SU-DHL-6 (cell line): ENCODE measurements around the gene PXYLP1.

ENCODE experiments used
- H2AFZ ChIP-seq: fragments of 200-600 bp; sonication (generic); 2 replicates; pipeline ENCODE4 v1.6.1; 2014; ENCODE audit warnings: low read depth, mild to moderate bottlenecking, moderate library complexity, mixed read lengths, antibody characterized with exemption, low read length; ENCODE audit not compliant: severe bottlenecking
- H3F3A ChIP-seq: fragments of 200-600 bp; shearing (Covaris generic); 2 replicates; pipeline ENCODE4 v1.6.0; 2016; ENCODE audit warnings: antibody characterized with exemption, mild to moderate bottlenecking; ENCODE audit not compliant: insufficient read depth
- H3K27ac ChIP-seq: fragments of 200-600 bp; sonication (generic); 2 replicates; pipeline ENCODE4 v1.5.1; 2016; ENCODE audit warnings: low read depth, mild to moderate bottlenecking, low read length, moderate library complexity, mixed read lengths
- H3K27me3 ChIP-seq: fragments of 200-600 bp; sonication (generic), shearing (Covaris generic); 2 replicates; pipeline ENCODE4 v1.6.0; 2014; ENCODE audit warnings: mild to moderate bottlenecking, low read length
- H3K36me3 ChIP-seq: fragments of 200-600 bp; sonication (generic); 2 replicates; pipeline ENCODE4 v1.6.1; 2014; ENCODE audit warnings: mild to moderate bottlenecking, low read length, mixed read lengths
- H3K4me2 ChIP-seq: fragments of 300-600, 200-600 bp; shearing (Covaris generic), sonication (generic); 2 replicates; pipeline ENCODE4 v1.6.0; 2014; ENCODE audit warnings: low read length, low read depth, mild to moderate bottlenecking; ENCODE audit not compliant: poor library complexity, severe bottlenecking
- H3K4me3 ChIP-seq: fragments of 200-600 bp; sonication (generic); 2 replicates; pipeline ENCODE4 v1.5.1; 2014; ENCODE audit warnings: antibody characterized with exemption, low read length, mild to moderate bottlenecking, mixed read lengths; ENCODE audit not compliant: insufficient read depth, poor library complexity, severe bottlenecking
- H3K79me2 ChIP-seq: fragments of 200-600 bp; sonication (generic); 2 replicates; pipeline ENCODE4 v1.6.1; 2014; ENCODE audit warnings: mild to moderate bottlenecking, low read length, moderate library complexity; ENCODE audit not compliant: insufficient read depth
- H3K9ac ChIP-seq: fragments of 200-600 bp; sonication (generic); 2 replicates; pipeline ENCODE4 v1.7.0; 2014; ENCODE audit warnings: mild to moderate bottlenecking, low read length
- H3K9me2 ChIP-seq: fragments of 200-600 bp; sonication (generic); replicated peaks from 2 replicates; pipeline ENCODE4 v1.6.1; 2014; ENCODE audit warnings: low read length; ENCODE audit not compliant: insufficient read depth
- H3K9me3 ChIP-seq: fragments of 200-600 bp; sonication (generic); 2 replicates; pipeline ENCODE4 v1.6.1; 2014; ENCODE audit warnings: low read length, mixed read lengths; ENCODE audit not compliant: insufficient read depth
- H4K20me1 ChIP-seq: fragments of 200-600 bp; sonication (generic); 2 replicates; pipeline ENCODE4 v1.6.1; 2014; ENCODE audit warnings: low read depth, mild to moderate bottlenecking, antibody characterized with exemption, low read length, moderate library complexity, mixed read lengths
- EZH2phosphoT487 ChIP-seq: fragments of 200-600 bp; sonication (generic), shearing (Covaris generic); conservative IDR thresholded peaks from 2 replicates; pipeline ENCODE4 v1.6.1; 2018; ENCODE audit warnings: mild to moderate bottlenecking, antibody characterized with exemption, low read length, moderate library complexity, mixed read lengths
- TF ChIP-seq, protein P1 (sequence below): fragments of 200-600 bp; sonication (generic); IDR thresholded peaks from one replicate; pipeline ENCODE4 v1.5.1; 2017; ENCODE audit warnings: antibody characterized with exemption, mild to moderate bottlenecking, low read length, moderate library complexity; ENCODE audit not compliant: insufficient read depth, poor library complexity, severe bottlenecking

PXYLP1 gene

DNA sequence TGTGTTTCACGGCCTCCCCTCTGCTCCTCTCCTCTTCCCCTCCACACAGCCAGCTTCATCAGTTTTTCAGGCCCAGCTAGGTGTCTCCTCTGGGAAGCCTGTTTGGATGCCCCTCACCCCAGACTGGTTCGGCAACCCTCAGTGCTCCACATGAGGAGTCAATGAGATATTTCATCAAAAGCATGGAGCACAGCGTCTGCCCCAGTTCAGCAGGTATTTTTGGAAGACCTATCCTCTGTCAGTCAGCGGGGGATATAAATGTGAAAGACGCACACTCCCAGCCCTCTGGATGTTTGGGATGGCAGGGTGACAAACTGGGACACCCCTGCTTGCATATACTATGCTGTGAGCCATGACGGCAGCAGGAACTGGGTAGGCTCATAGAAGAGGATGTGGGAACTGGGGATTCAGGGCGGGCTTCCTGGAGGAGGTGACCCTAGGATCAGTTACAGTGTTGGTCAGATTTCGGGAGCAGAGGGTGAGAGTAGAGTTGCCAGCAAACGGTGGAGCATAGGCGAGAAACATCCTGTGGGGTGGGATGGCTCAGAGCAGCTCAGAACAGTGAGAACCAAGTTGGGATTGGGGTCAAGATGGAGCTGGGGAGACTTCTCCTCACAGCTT lies 42.9 kb downstream of the PXYLP1 start:
- Histone ChIP-seq H4K20me1 (no peaks in the 10 kb centered on the region), H3K9me3 (no peaks in the 10 kb centered on the region), H3K9me2 (no peaks in the 10 kb centered on the region), H3K36me3 (no peaks in the 10 kb centered on the region), H2AFZ (no peak overlapping the region), H3K27ac (no peak overlapping the region), H3K27me3 (no peaks in the 10 kb centered on the region), H3K79me2 (no peaks in the 10 kb centered on the region), H3K9ac (no peak overlapping the region), H3K4me3 (no peak overlapping the region), H3K4me2 (no peak overlapping the region), H3F3A (no peaks in the 10 kb centered on the region)
- TF ChIP-seq, protein P1, sequence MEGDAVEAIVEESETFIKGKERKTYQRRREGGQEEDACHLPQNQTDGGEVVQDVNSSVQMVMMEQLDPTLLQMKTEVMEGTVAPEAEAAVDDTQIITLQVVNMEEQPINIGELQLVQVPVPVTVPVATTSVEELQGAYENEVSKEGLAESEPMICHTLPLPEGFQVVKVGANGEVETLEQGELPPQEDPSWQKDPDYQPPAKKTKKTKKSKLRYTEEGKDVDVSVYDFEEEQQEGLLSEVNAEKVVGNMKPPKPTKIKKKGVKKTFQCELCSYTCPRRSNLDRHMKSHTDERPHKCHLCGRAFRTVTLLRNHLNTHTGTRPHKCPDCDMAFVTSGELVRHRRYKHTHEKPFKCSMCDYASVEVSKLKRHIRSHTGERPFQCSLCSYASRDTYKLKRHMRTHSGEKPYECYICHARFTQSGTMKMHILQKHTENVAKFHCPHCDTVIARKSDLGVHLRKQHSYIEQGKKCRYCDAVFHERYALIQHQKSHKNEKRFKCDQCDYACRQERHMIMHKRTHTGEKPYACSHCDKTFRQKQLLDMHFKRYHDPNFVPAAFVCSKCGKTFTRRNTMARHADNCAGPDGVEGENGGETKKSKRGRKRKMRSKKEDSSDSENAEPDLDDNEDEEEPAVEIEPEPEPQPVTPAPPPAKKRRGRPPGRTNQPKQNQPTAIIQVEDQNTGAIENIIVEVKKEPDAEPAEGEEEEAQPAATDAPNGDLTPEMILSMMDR, result no peak
- TF ChIP-seq EZH2phosphoT487, result no peak

DNA sequence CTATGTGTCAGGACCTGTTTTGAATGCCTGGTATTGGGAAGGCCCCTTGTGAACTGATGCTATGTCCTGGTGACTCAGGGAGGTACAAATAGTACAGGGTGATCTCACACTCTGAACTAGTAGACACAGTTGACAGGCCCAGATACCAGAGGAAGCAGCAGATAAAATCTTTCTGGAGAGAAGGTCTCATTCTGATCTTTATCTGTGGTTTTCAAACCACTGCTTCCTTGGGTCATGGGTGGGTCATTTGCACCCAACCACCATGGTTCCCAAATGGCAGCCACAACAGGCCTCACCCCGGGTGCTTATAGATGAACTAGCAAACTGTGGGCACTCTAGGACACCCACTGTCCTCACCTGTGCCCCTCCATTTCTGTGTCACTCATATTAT lies 43.4 kb downstream of the PXYLP1 start:
- Histone ChIP-seq H2AFZ (no peak overlapping the region), H3K79me2 (no peaks in the 10 kb centered on the region), H3K27me3 (no peaks in the 10 kb centered on the region), H3K4me3 (no peak overlapping the region), H3K27ac (no peak overlapping the region), H4K20me1 (no peaks in the 10 kb centered on the region), H3K9me3 (no peaks in the 10 kb centered on the region), H3F3A (no peaks in the 10 kb centered on the region), H3K9ac (no peak overlapping the region), H3K36me3 (no peaks in the 10 kb centered on the region), H3K9me2 (no peaks in the 10 kb centered on the region), H3K4me2 (no peak overlapping the region)
- no peak for TF ChIP-seq EZH2phosphoT487
- TF ChIP-seq, protein P1, result no peak

DNA sequence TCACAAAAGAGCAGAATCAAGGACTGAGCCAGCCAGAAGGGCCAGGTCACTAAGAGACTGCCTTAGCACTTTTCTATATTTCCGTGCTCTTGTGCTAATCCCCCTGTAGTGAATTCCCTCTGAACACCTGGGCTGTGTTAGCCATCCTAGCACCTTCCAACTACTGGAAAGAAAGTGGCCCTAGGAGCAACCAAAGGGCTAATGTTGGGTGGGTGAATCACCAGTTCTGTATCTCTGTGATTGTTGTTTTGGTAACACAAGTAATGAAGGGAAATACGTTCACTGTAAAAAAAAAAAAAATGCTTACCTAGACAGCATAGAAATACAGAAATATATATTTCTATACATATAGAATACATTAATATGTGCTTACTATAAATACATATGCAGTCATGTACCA lies 43.9 kb downstream of the PXYLP1 start:
- no peaks in the 10 kb centered on the region for H4K20me1 ChIP-seq
- no peak overlapping the region for H3K9ac ChIP-seq
- H3K4me3 ChIP-seq, result no peak overlapping the region
- no peak overlapping the region for H2AFZ ChIP-seq
- H3K4me2 ChIP-seq, result no peak overlapping the region
- no peaks in the 10 kb centered on the region for H3K9me2 ChIP-seq
- no peaks in the 10 kb centered on the region for H3K27me3 ChIP-seq
- no peaks in the 10 kb centered on the region for H3K79me2 ChIP-seq
- TF ChIP-seq, protein P1, result no peak
- TF ChIP-seq EZH2phosphoT487, result no peak
- H3F3A ChIP-seq, result no peaks in the 10 kb centered on the region
- H3K9me3 ChIP-seq, result no peaks in the 10 kb centered on the region
- H3K27ac ChIP-seq, result no peak overlapping the region
- H3K36me3 ChIP-seq, result no peaks in the 10 kb centered on the region
